GM23338 (cell line): Measurements from ENCODE around the gene ASPDH.

ENCODE experiments used
- CREB1 ChIP-seq: fragments of 250-450 bp; sonication (Bioruptor Pico); IDR thresholded peaks from 2 replicates; pipeline ENCODE4 v1.5.0; 2020; ENCODE audit warnings: low read depth, mild to moderate bottlenecking, moderate library complexity
- CTCF ChIP-seq, 2 experiments: fragments of 200-600 bp in 1 of 2; sonication (generic) in 1 of 2; conservative IDR thresholded peaks; 2 replicates each; pipeline versions ENCODE4 v1.5.1 to v1.6.1; 2016 to 2017; ENCODE audit warnings: antibody characterized with exemption in 2 of 2, low read depth in 2 of 2, mild to moderate bottlenecking in 2 of 2, moderate library complexity in 1 of 2
- ETS1 ChIP-seq: IDR thresholded peaks from 2 replicates; pipeline ENCODE4 v1.6.1; 2016; ENCODE audit warnings: antibody characterized with exemption
- EZH2 ChIP-seq: fragments of 200-600 bp; sonication (generic); IDR thresholded peaks from one replicate; pipeline ENCODE4 v1.8.0; 2017; ENCODE audit warnings: antibody characterized with exemption, mild to moderate bottlenecking, low read depth; ENCODE audit not compliant: unreplicated experiment
- EZH2phosphoT487 ChIP-seq: fragments of 200-600 bp; sonication (generic); IDR thresholded peaks from one replicate; pipeline ENCODE4 v1.8.1; 2018; ENCODE audit warnings: antibody characterized with exemption; ENCODE audit not compliant: unreplicated experiment
- JUNB ChIP-seq: IDR thresholded peaks from one replicate; pipeline ENCODE4 v1.6.1; 2016; ENCODE audit warnings: antibody characterized with exemption; ENCODE audit not compliant: unreplicated experiment
- POLR2AphosphoS5 ChIP-seq: IDR thresholded peaks from 2 replicates; pipeline ENCODE4 v1.6.1; 2016; ENCODE audit warnings: antibody characterized with exemption, low read depth
- STAT1 ChIP-seq: IDR thresholded peaks from one replicate; pipeline ENCODE4 v1.6.1; 2016; ENCODE audit warnings: antibody characterized with exemption; ENCODE audit not compliant: unreplicated experiment
- ZNF114 ChIP-seq: fragments of 250-450 bp; sonication (Bioruptor Pico); IDR thresholded peaks from 2 replicates; pipeline ENCODE4 v1.5.0; 2020; ENCODE audit warnings: mild to moderate bottlenecking, moderate library complexity
- ZNF331 ChIP-seq: fragments of 250-450 bp; sonication (Bioruptor Pico); IDR thresholded peaks from 2 replicates; pipeline ENCODE4 v1.5.0; 2020; ENCODE audit warnings: low read depth, mild to moderate bottlenecking, moderate library complexity
- ZNF462 ChIP-seq: fragments of 250-450 bp; sonication (Bioruptor Pico); IDR thresholded peaks from 2 replicates; pipeline ENCODE4 v1.5.0; 2020; ENCODE audit warnings: mild to moderate bottlenecking, moderate library complexity

- TF ChIP-seq CTCF (conservative IDR thresholded peaks at IDR 0.05; ENCODE audit: low read depth in 2 of 2) (no peak), EZH2phosphoT487 (no peak), ZNF331 (no peak), EZH2 (no peak), ZNF462 (CRISPR knock-in tag) (no peak), POLR2AphosphoS5 (no peak), JUNB (no peak), CREB1 (CRISPR knock-in tag) (no peak), ETS1 (no peak), ZNF114 (CRISPR knock-in tag) (no peak), STAT1 (no peak)
Measured at GRCh38 chr19:50479761-50480251, 33.9 kb downstream of the ASPDH start.
